ENCODE measurements around the gene GRIK5.
A peak's percentile ranks its signal among the peaks of the same experiment; 100 is the strongest.

Gene GRIK5

DNA sequence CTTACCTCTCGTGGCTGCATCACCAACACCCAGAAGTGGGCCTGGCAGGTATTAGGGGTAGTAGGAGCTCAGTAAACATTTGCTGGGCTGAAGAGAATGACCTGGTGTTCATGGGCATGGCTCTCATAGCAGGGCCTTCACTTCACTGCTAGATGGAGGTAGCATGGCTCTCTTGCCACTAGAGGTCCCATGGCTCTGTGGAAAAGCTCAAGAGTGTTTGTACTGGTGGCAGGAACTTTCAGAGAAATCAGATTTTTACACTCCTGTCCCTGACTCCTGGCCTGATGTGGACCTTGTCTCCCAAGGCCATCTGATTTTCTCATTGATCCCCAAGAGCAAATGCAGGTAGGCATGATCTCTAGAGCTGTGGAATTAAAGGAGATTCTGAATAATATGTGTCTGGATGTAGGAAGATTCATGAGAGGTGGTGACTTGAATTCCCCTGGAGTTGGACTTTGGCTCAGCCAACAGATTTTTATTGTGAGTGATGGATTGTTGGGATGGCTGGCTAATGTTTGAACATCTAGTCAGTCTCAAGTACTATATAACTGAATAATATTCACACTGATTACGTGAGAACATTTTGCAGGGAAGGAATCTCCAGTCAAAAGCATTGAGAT is 11.7 kb upstream of the GRIK5 start:
- DNase-seq = peak; percentile 60

DNA sequence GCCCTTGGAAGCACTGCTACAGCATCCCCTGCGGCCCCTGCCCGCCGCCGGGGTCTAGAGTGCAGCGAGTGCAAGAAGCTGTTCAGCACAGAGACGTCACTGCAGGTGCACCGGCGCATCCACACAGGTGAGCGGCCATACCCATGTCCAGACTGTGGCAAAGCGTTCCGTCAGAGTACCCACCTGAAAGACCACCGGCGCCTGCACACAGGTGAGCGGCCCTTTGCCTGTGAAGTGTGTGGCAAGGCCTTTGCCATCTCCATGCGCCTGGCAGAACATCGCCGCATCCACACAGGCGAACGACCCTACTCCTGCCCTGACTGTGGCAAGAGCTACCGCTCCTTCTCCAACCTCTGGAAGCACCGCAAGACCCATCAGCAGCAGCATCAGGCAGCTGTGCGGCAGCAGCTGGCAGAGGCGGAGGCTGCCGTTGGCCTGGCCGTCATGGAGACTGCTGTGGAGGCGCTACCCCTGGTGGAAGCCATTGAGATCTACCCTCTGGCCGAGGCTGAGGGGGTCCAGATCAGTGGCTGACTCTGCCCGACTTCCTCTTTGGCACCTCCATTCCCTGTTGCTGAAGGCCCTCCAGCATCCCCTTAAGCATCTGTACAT is 10.9 kb upstream of the GRIK5 start:
- TF ChIP-seq, protein P1, sequence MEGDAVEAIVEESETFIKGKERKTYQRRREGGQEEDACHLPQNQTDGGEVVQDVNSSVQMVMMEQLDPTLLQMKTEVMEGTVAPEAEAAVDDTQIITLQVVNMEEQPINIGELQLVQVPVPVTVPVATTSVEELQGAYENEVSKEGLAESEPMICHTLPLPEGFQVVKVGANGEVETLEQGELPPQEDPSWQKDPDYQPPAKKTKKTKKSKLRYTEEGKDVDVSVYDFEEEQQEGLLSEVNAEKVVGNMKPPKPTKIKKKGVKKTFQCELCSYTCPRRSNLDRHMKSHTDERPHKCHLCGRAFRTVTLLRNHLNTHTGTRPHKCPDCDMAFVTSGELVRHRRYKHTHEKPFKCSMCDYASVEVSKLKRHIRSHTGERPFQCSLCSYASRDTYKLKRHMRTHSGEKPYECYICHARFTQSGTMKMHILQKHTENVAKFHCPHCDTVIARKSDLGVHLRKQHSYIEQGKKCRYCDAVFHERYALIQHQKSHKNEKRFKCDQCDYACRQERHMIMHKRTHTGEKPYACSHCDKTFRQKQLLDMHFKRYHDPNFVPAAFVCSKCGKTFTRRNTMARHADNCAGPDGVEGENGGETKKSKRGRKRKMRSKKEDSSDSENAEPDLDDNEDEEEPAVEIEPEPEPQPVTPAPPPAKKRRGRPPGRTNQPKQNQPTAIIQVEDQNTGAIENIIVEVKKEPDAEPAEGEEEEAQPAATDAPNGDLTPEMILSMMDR (IDR thresholded peaks at IDR 0.05; ENCODE audit: low read depth, low read length) = no peak
- Histone ChIP-seq H3K36me3 (peaks cover 56% of the 10 kb centered on the region), H3K27ac (no peak overlapping the region), H3K9me3 (ENCODE audit: severe bottlenecking) (no peaks in the 10 kb centered on the region), H3K4me3 (ENCODE audit: low read depth, low read length) (no peak overlapping the region), H3K27me3 (ENCODE audit: insufficient read depth, low read depth, severe bottlenecking) (no peaks in the 10 kb centered on the region)
- DNase-seq = no peak

More for the DNA sequence above, 11.7 kb upstream of the GRIK5 start:
- no peaks in the 10 kb centered on the region for H3K9me3 ChIP-seq (ENCODE audit: severe bottlenecking)
- H3K27ac ChIP-seq = no peak overlapping the region
- TF ChIP-seq, protein P1 (IDR thresholded peaks at IDR 0.05; ENCODE audit: low read depth, low read length) = peak; percentile 61
- H3K36me3 ChIP-seq = peaks cover 56% of the 10 kb centered on the region
- no peaks in the 10 kb centered on the region for H3K27me3 ChIP-seq (ENCODE audit: insufficient read depth, low read depth, severe bottlenecking)
- H3K4me3 ChIP-seq (ENCODE audit: low read depth, low read length) = no peak overlapping the region

DNA sequence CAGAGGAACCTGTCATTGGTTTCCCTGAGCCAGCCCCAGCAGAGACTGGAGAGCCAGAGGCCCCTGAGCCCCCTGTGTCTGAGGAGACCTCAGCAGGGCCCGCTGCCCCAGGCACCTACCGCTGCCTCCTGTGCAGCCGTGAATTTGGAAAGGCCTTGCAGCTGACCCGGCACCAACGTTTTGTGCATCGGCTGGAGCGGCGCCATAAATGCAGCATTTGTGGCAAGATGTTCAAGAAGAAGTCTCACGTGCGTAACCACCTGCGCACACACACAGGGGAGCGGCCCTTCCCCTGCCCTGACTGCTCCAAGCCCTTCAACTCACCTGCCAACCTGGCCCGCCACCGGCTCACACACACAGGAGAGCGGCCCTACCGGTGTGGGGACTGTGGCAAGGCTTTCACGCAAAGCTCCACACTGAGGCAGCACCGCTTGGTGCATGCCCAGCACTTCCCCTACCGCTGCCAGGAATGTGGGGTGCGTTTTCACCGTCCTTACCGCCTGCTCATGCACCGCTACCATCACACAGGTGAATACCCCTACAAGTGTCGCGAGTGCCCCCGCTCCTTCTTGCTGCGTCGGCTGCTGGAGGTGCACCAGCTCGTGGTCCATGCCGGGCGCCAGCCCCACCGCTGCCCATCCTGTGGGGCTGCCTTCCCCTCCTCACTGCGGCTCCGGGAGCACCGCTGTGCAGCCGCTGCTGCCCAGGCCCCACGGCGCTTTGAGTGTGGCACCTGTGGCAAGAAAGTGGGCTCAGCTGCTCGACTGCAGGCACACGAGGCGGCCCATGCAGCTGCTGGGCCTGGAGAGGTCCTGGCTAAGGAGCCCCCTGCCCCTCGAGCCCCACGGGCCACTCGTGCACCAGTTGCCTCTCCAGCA is 10.1 kb upstream of the GRIK5 start:
- no peaks in the 10 kb centered on the region for H3K9me3 ChIP-seq (ENCODE audit: severe bottlenecking)
- no peak overlapping the region for H3K4me3 ChIP-seq (ENCODE audit: low read depth, low read length)
- TF ChIP-seq, protein P1 (IDR thresholded peaks at IDR 0.05; ENCODE audit: low read depth, low read length) = no peak
- no peak overlapping the region for H3K27ac ChIP-seq
- DNase-seq = no peak
- peaks cover 56% of the 10 kb centered on the region for H3K36me3 ChIP-seq
- H3K27me3 ChIP-seq (ENCODE audit: insufficient read depth, low read depth, severe bottlenecking) = no peaks in the 10 kb centered on the region

DNA sequence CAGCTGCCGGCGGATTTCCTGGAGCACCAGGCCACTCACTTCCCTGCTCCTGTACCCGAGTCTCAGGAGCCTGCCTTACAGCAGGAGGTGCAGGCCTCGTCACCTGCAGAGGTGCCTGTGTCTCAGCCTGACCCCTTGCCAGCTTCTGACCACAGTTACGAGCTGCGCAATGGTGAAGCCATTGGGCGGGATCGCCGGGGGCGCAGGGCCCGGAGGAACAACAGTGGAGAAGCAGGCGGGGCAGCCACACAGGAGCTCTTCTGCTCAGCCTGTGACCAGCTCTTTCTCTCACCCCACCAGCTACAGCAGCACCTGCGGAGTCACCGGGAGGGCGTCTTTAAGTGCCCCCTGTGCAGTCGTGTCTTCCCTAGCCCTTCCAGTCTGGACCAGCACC is 9.3 kb upstream of the GRIK5 start:
- no peak overlapping the region for H3K27ac ChIP-seq
- H3K4me3 ChIP-seq (ENCODE audit: low read depth, low read length) = no peak overlapping the region
- TF ChIP-seq, protein P1 (IDR thresholded peaks at IDR 0.05; ENCODE audit: low read depth, low read length) = no peak
- H3K36me3 ChIP-seq = peaks cover 54% of the 10 kb centered on the region
- no peak for DNase-seq
- no peaks in the 10 kb centered on the region for H3K9me3 ChIP-seq (ENCODE audit: severe bottlenecking)
- H3K27me3 ChIP-seq (ENCODE audit: insufficient read depth, low read depth, severe bottlenecking) = no peaks in the 10 kb centered on the region

DNA sequence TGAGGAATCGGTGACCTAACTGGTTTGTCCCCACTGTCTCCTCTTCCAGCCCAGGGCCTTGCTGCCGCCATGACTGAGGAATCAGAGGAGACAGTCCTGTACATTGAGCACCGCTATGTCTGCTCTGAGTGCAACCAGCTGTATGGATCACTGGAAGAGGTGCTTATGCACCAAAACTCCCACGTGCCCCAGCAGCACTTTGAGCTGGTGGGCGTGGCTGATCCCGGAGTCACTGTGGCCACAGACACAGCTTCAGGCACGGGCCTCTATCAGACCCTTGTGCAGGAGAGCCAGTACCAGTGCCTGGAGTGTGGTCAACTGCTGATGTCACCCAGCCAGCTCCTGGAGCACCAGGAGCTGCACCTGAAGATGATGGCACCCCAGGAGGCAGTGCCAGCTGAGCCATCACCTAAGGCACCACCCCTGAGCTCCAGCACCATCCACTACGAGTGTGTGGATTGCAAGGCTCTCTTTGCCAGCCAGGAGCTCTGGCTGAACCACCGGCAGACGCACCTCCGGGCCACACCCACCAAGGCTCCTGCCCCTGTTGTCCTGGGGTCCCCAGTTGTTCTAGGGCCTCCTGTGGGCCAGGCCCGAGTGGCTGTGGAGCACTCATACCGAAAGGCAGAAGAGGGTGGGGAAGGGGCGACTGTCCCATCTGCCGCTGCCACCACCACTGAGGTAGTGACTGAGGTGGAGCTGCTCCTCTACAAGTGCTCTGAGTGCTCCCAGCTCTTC is 8.7 kb upstream of the GRIK5 start:
- DNase-seq = no peak
- H3K9me3 ChIP-seq (ENCODE audit: severe bottlenecking) = no peaks in the 10 kb centered on the region
- peaks cover 51% of the 10 kb centered on the region for H3K36me3 ChIP-seq
- no peaks in the 10 kb centered on the region for H3K27me3 ChIP-seq (ENCODE audit: insufficient read depth, low read depth, severe bottlenecking)
- no peak overlapping the region for H3K27ac ChIP-seq
- TF ChIP-seq, protein P1 (IDR thresholded peaks at IDR 0.05; ENCODE audit: low read depth, low read length) = no peak
- no peak overlapping the region for H3K4me3 ChIP-seq (ENCODE audit: low read depth, low read length)
